SK-N-SH (cell line): ENCODE data around the gene RICTOR.

Source experiments
- CTCF ChIP-seq: fragments of 200-600 bp; sonication (generic); IDR thresholded peaks from 2 replicates; pipeline ENCODE4 v1.6.1; 2017; ENCODE audit warnings: antibody characterized with exemption, mild to moderate bottlenecking, moderate library complexity
- EP300 ChIP-seq, 2 experiments: IDR thresholded peaks; 2 replicates each; pipeline versions ENCODE4 v1.4.0 to v1.6.1; 2012; ENCODE audit warnings: borderline replicate concordance in 1 of 2, low read depth in 1 of 2, low read length in 1 of 2
- EZH2phosphoT487 ChIP-seq: fragments of 200-600 bp; sonication (generic); IDR thresholded peaks from 2 replicates; pipeline ENCODE4 v1.6.1; 2017; ENCODE audit warnings: low read depth, mixed run types, mild to moderate bottlenecking, antibody characterized with exemption, moderate library complexity, borderline replicate concordance
- GABPA ChIP-seq: IDR thresholded peaks from 2 replicates; pipeline ENCODE4 v1.4.0; 2012; ENCODE audit warnings: low read depth, mild to moderate bottlenecking
- MXI1 ChIP-seq: IDR thresholded peaks from 2 replicates; pipeline ENCODE4 v1.6.1; 2012; ENCODE audit warnings: mild to moderate bottlenecking, low read depth, low read length, improper control_type of control experiment
- POLR2AphosphoS5 ChIP-seq: IDR thresholded peaks from 2 replicates; pipeline ENCODE4 v1.6.1; 2012; ENCODE audit warnings: low read depth, low read length

GRCh38 chr5:38932854-38933408, 141.3 kb downstream of the RICTOR start:
- TF ChIP-seq EZH2phosphoT487 (no peak), CTCF (no peak), MXI1 (no peak), EP300 (IDR thresholded peaks at IDR 0.05; ENCODE audit: borderline replicate concordance in 1 of 2, low read depth in 1 of 2, low read length in 1 of 2) (no peak), POLR2AphosphoS5 (no peak), GABPA (no peak)
